Suppressor macrophage treated with lipopolysaccharide for 1 hour (primary cell): ENCODE measurements around the gene FAM234A.

ENCODE experiments used
- DNase-seq, 3 donors: peaks; one replicate each; pipeline ENCODE4 v3.0.0-alpha.2; 2020 to 2022

FAM234A gene

DNA sequence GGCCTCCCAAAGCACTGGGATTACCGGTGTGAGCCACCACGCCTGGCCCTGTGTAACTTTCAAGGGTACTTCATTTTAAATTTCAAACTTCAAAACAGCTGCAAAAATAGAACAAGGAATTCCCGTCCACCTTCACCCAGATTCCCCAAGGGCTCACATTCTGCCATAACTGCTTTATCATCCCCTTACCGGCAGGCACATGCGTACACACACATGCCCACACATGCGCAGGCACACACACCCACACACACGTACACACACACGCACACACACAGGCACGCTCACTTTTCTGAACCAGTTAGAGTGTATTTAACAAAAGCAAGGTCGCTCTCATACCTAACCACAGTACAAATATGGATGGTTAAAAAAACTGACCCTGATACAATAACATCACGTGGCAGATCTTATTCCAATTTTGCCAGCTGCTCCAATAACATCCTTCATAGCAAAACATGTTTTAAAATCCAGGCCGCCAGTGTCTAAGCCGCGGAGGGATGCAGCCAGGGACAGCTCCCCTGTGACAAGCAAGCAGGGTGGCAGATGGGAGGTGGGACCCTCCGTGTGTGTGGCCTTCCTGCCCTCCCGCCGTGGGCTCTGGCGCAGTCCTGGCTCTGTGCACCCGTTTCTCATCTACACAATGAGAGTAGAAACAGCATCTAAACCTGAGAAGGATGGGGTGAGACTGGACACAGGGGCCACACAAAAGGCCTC is 71.5 kb downstream of the FAM234A start:
- no peak for DNase-seq

DNA sequence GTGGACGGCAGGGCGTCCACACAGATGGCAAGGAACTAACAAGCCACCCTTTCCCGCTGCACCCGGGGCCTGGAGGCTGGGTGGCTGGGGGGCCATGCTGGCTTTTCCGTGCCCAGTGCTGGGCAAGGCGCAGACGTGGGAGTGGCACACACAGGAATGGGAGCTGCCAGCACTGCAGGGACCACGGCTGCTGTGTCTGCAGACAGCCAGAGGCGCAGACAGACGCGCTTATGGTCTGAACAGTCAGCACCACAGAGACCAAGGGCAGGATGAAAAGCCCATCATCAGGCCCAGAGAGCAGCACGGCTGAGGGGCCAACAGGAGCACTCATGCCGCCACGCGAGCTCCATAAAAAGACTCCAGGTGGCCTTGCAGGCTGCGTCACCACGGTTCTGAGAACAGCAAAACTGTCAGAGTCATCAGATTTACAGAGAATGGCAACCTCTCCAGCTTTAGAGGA is 72.3 kb downstream of the FAM234A start:
- no peak for DNase-seq

DNA sequence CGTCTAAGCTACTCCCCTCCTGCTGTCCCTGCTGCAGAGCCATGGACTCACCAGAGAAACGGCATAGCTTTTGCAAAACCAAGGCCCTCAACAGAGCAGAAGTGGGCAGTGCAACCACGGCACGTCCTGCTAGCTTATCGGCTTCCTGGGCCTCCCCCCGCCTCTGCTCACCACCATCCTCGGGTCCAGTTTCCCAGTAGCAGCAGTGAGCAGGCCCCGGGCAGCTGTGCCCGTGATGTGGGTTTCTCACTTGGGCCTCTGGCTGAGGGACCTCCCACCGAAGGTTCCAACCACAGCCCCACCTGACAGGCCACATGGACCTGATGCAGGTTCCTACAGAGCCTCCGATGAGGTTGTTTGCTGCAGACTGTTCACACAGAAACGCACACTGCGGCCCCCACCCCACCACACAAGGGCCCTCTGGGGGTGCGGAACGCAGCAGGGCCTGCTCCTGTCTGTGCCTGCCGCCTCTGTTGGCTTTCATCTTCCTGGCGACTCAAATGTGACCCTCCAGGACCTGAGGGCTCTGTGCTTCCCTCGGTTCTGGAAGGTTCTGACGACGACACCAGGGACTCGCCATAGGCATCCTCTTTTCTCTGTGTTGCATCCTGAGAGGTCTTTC is 73.2 kb downstream of the FAM234A start:
- DNase-seq, result no peak

DNA sequence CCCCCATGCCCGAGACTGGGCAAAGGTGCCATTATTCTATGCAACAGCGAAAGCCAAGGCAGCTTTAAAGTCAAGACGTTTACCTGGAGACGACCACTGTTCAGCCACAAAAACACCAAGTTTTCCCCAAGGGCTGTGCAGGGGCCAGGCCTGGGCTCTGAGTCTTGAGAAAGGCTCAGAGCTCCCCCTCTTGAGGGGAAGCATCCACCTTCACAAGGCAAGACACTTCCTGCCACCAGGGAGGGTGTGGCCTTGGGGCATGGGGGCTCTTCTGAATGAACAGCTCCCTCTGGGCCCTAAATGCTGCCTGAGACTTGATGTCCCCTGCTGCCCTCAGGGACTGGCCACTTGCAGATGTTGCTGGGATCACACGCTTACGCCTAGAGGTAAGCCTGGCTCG is 74.9 kb downstream of the FAM234A start:
- DNase-seq, result no peak

DNA sequence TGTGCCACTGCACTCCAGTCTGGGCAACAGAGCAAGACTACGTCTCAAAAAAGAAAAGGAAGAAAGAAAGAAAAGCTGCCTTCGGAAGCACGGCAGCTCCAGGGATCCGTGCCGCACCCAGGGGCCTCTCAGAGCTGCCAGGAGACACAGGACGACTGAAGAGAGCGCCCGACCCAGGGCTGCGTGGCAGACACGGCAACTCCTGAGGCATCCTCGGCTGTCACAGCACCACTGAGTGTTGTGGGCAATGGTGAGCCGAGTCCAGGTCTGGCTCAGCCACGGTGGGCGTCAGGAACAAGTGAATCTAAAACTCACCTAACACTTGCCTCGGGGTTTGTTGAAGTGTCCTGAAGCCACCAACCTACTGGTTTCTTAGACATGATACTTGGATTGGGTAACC is 77.1 kb downstream of the FAM234A start:
- no peak for DNase-seq

DNA sequence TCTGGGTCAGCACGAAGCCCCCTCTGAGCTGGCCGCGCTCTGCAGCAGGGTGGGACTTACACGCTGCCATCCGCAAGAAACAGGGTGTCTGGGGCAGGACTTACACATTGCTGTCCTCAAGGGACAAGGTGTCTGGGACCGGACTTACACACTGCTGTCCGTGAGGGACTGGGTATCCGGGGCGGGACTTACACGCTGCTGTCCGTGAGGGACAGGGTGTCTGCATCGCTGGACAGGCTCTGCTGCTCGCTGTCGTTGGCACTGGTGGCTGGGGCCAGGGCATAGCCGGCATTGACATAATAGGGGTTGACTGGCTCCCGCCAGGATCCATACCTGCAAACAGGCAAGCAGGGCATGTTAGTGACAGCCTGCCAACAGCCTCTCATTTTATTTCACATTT is 79.7 kb downstream of the FAM234A start:
- DNase-seq, result no peak

DNA sequence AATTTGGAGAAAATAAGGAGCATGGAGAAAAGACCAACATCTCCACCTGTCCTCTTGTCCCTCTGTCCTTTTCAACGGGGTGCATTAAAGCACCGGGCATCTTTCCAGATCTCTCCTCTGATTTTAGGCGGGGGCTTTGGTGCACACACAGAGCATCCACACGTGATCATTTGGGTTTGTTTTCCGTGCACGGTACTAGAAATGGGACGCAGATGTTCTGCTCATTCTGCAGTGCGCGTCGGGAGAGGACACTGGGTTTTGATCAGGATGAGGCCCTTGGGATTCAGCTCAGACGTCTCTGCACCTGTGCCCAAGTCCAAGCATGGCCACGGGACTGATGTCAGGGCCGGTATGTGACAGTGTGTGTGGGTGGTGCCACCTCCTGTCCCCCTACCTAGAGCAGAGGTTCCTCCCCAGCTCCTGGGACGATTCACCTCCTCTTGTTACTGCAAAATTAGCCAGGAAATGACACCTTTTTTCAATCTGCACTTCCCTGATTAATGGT is 80.2 kb downstream of the FAM234A start:
- no peak for DNase-seq
